ENCODE results near the gene E2F2. TPM values are rescaled to one million over a fixed set of nuclear protein-coding genes. Genes with fewer than 3 reads are reported as not detected.

E2F2 gene
- total RNA-seq, 2 donors from 2014 or later, result 10.7 to 15.5 TPM

DNA sequence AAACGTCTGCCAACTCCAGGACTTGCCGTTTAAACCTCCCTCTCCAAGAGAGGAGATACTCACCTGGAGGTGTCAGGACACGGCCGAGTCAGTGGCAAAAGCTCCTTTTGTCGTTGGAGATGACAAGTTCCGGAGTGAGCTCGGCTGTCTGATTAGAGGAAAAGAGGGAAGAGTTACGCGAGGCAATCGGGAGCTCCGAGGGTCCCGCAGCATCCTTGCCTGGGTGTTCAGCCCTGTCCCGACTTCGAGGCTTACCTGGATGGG lies 27.8 kb upstream of the E2F2 start:
- Mint-ChIP-seq H3K4me1 (ENCODE audit: low read depth in 2 of 2) (peaks cover 49 to 55% of the 10 kb centered on the region in 2 donors), H3K27me3 (peaks cover 44 to 49% of the 10 kb centered on the region in 2 donors)
- no peak for DNase-seq (ENCODE audit: low spot score)

DNA sequence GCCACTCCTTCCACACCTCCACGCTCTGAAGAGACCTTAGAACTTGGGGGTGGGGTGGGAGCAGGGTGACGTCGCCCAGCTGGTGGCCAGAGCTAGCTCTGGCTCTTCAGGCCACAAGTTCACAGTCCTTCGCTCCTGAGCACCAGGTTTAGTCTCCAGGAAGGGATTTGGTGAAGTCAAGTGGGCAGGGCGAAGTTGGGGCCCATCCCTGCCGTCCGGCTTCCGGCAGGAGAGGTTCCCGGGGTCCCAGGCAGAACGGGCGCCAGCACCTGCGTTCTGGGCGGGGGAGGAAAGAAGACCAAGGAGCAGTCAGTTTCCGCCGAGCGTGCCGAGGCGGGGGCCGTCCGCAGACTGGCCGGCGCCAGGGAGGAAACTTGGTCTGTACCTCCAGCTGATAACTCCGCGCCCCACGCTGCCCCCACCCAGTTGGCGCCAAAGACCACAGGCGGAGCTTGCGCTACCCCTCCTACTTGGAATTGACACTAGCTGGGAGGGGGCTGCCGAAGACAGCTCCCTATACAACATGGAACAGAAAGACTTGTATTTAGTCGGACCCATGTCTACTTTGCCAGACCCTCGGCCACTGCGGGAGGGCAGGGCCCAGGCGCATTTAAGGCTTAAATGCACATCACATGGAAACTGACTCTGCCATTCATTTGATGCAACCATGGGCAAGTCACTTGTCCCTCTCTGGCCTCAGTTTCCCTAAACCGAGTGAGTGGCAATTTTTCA lies 27.3 kb upstream of the E2F2 start:
- no peaks in the 10 kb centered on the region for H3K36me3 Mint-ChIP-seq
- no peak for ATAC-seq
- H3K27me3 Mint-ChIP-seq, result peaks cover 40 to 44% of the 10 kb centered on the region in 2 donors
- H3K4me1 Mint-ChIP-seq (ENCODE audit: low read depth in 2 of 2), result peaks cover 48 to 53% of the 10 kb centered on the region in 2 donors
- no peak for DNase-seq (ENCODE audit: low spot score)
- no peaks in the 10 kb centered on the region for H3K9me3 Mint-ChIP-seq
- peak overlapping the region; percentile 44 to 76 for H3K27ac Mint-ChIP-seq
- H3K4me3 Mint-ChIP-seq, result peak overlapping the region; percentile 86

More for the DNA sequence above, 27.8 kb upstream of the E2F2 start:
- Mint-ChIP-seq H3K4me3 (peak overlapping the region; percentile 86), H3K36me3 (no peaks in the 10 kb centered on the region), H3K27ac (peak overlapping the region; percentile 44 to 76), H3K9me3 (no peaks in the 10 kb centered on the region)
- ATAC-seq, result no peak

DNA sequence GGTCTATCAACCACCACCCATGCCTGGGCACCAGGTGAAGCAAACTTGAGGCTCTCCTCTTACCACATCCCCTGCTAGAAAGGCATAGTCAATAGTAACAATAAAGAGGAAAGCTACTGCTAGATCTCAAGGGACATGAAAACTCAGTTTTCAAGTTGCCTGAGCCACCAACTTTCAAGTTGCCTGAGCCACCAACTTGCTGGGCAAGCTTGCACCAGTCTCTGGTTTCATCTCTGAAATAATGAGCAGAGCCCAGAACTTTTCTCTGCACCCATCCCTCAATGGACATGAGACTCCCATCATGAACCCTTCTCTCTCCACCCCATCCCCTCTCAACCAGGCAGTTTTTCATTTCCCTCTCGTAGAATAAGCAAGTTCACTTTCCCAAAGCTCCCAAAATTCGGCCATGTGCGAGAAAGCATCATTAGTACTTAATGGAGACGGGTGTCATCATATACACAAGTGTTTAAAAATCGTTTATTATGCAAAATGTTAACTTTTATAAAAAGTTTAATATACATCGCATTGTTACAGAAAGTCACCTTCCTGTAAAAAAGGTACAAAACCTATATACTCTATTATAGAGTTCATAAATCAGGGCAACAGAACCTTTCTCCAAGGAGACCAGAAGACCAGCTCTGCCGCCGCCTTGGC lies 26.6 kb upstream of the E2F2 start:
- H3K27me3 Mint-ChIP-seq, result peaks cover 36 to 37% of the 10 kb centered on the region in 2 donors
- H3K4me3 Mint-ChIP-seq, result peak overlapping the region; percentile 86
- ATAC-seq (no peak), DNase-seq (ENCODE audit: low spot score) (no peak)
- H3K27ac Mint-ChIP-seq, result no peak overlapping the region
- H3K36me3 Mint-ChIP-seq, result no peaks in the 10 kb centered on the region
- H3K4me1 Mint-ChIP-seq (ENCODE audit: low read depth in 2 of 2), result peaks cover 44 to 46% of the 10 kb centered on the region in 2 donors
- no peaks in the 10 kb centered on the region for H3K9me3 Mint-ChIP-seq

DNA sequence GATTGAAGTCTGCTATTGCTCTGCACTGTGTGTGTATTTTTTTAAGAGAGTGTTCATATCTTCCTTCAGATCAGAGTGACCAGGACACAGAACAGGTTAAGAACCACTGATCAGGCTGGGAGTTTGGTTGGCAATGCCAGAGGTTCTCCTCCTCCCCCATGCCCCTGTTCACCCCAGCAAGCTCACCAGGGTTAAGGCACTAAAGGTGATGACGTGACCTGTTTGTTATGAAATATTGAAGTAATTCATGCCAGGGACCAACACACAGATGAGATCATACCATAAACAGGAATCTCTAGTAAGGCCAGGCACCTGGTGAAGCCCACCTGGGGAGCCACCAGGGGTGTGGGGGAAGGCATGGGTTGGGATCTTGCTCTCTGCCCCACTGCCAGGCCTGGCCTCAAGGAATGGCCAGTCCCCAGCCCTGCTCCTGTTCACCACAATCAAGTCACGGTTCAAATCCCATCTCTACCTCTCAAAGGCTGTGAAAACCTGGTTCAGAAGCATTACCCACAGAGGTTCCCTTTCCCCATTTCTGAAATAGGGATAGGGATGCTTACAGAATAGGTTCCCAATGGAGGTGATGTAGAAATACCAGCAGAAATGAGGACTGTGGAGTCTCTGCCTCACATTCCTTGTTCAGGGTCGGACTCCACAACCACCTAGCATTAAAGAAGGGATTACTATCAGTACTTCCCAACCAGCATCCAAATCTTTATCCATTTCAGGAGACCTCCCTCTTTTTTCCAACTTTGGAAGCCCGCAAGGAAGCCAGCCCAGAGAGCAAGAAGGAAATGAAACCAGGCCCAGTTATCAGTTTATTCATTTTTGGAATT lies 25.8 kb upstream of the E2F2 start:
- no peak for ATAC-seq
- H3K36me3 Mint-ChIP-seq, result no peaks in the 10 kb centered on the region
- H3K27ac Mint-ChIP-seq, result no peak overlapping the region
- no peaks in the 10 kb centered on the region for H3K9me3 Mint-ChIP-seq
- no peak for DNase-seq (ENCODE audit: low spot score)
- H3K4me1 Mint-ChIP-seq (ENCODE audit: low read depth in 2 of 2), result peaks cover 39 to 42% of the 10 kb centered on the region in 2 donors
- peaks cover 30 to 31% of the 10 kb centered on the region in 2 donors for H3K27me3 Mint-ChIP-seq
- peak overlapping the region; percentile 86 for H3K4me3 Mint-ChIP-seq

DNA sequence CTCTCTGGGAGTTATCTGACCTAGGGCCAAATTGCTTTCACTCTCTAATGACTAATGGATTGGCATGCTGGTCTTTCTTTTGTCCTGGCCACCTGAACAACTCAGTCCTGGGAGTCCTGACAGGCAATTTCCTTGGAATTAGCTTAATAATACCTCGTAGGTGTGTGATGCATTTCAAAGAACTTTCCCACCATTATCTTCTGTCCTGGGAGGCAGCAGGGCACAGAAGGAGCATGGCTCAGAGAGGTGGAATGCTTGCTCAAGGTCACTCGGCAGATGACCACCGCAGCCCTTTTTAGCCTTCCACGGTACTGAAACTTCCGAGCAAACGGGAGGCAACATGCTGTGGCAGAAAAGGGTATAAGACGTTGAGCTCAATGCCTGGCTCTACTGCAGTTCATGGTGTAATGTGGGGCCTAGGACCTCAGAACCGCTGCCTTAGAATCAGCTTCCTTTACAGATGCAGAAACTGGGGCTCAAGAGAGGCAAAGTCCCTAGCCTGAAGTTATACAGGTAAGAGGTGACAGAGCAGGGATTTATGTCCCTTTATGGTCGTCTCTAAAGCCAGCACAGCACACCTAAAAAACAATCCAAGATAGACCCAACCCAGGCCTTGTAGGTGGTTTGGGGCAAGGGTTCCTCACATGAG lies 25.1 kb upstream of the E2F2 start:
- peak overlapping the region in 1 of 2 donors; percentile 58 for H3K27ac Mint-ChIP-seq
- no peaks in the 10 kb centered on the region for H3K9me3 Mint-ChIP-seq
- peak overlapping the region; percentile 65 for H3K4me3 Mint-ChIP-seq
- peaks cover 23 to 26% of the 10 kb centered on the region in 2 donors for H3K27me3 Mint-ChIP-seq
- H3K36me3 Mint-ChIP-seq, result no peaks in the 10 kb centered on the region
- peaks cover 39 to 42% of the 10 kb centered on the region in 2 donors for H3K4me1 Mint-ChIP-seq (ENCODE audit: low read depth in 2 of 2)
- no peak for DNase-seq (ENCODE audit: low spot score)
- ATAC-seq, result no peak

DNA sequence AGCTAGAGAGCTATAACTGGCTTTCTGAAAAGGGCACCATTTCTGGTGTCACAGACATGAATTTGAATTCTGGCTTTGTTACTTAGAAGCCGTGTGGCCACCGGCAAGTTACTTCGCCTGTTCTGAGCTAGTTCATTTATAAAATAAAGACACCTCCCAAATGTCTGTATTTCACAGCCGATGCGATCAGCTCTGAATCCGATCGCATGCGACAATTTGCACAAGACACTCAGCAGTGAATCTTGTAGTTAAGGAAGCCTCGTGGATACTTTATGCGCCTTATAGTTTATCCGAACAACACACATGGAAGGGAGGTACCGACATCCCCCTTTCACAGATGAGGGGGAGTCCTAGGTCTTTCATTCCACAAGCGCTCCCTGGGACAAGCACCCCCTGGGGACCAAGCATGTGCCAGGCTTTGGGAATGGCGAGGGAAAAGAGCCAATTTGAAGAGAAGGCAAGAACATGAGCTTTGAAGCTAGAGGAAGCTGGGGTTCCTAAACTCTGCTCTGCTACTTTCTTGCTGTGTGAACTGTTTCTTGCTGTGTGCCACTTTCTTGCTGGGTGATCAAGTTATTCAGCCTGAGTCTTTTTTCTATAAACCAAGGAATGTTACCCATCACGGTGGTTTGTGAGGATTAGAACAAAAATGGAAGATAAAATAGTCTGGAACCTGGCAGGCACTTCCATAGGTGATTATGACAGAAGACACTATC lies 24.4 kb upstream of the E2F2 start:
- Mint-ChIP-seq H3K36me3 (no peaks in the 10 kb centered on the region), H3K27me3 (peaks cover 16 to 20% of the 10 kb centered on the region in 2 donors), H3K4me3 (peak overlapping the region; percentile 65), H3K27ac (peak overlapping the region in 1 of 2 donors; percentile 58), H3K4me1 (ENCODE audit: low read depth in 2 of 2) (peaks cover 36 to 37% of the 10 kb centered on the region in 2 donors), H3K9me3 (no peaks in the 10 kb centered on the region)
- no peak for DNase-seq (ENCODE audit: low spot score)
- ATAC-seq, result no peak

DNA sequence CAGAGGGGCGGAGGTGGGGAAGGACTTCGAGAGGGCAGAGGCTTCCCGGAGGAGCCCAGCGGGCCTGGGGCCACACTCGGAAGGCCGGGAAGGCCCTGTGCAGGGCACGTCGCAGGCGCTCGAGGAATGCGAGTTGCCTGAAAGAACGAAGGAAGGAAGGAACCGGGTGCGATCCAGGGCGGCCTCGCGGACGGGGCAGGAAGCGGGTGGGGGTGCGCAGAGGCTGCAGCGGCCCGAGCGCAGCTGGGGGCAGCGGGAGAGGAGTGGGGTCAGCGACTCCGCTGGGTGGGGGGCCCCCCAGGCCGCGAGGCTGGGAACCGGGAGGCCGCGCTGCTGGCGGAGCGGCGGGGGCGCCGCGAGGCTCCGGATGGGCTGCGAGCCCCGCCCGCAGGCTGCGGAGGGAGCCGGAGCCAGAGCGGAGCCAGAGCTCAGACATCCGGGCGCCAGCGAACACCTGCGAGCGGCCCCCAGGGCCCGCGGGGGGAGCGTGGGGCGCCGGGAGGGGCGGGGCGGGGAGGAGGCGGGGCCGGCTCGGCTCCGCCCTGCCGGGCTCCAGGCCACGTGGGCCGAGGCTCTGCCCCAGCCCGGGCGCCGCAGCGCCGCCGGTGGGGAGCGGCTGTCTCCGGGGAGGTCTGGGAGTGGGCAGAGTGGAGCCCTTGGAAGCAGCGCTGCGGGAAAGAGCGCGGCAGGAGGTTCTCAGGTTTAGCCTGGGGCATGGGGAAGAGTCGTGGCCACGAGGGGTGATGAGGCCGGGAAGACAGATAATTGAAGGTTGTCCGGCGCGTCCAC lies 23.6 kb upstream of the E2F2 start:
- Mint-ChIP-seq H3K9me3 (no peaks in the 10 kb centered on the region), H3K36me3 (no peaks in the 10 kb centered on the region), H3K4me1 (ENCODE audit: low read depth in 2 of 2) (peaks cover 30% of the 10 kb centered on the region in 2 donors), H3K27ac (peak overlapping the region in 1 of 2 donors; percentile 58), H3K27me3 (peaks cover 9 to 15% of the 10 kb centered on the region in 2 donors), H3K4me3 (peak overlapping the region; percentile 86)
- ATAC-seq (peak; percentile 87 to 90), DNase-seq (ENCODE audit: low spot score) (peak; percentile 76)

DNA sequence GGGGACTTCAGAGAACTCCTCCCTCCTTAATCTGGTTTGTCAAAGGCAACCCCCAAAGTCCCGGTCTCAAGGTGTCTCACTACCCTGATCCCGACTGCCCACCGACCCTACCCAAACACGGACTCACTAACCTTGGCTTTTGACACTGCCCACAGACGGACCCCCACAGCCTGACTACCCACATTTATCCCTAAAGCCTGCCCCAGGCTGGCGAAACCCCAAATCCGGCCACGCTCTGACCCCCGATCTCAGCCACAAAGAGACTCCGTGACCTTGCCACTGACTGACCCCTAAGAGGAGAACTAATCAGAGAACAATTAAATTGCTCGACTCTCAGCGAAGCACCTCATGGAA lies 23.1 kb upstream of the E2F2 start:
- peak overlapping the region; percentile 35 to 78 for H3K27ac Mint-ChIP-seq
- ATAC-seq (no peak), DNase-seq (ENCODE audit: low spot score) (no peak)
- H3K9me3 Mint-ChIP-seq, result no peaks in the 10 kb centered on the region
- no peaks in the 10 kb centered on the region for H3K36me3 Mint-ChIP-seq
- peaks cover 27 to 28% of the 10 kb centered on the region in 2 donors for H3K4me1 Mint-ChIP-seq (ENCODE audit: low read depth in 2 of 2)
- peaks cover 6 to 15% of the 10 kb centered on the region in 2 donors for H3K27me3 Mint-ChIP-seq
- peak overlapping the region; percentile 86 for H3K4me3 Mint-ChIP-seq

DNA sequence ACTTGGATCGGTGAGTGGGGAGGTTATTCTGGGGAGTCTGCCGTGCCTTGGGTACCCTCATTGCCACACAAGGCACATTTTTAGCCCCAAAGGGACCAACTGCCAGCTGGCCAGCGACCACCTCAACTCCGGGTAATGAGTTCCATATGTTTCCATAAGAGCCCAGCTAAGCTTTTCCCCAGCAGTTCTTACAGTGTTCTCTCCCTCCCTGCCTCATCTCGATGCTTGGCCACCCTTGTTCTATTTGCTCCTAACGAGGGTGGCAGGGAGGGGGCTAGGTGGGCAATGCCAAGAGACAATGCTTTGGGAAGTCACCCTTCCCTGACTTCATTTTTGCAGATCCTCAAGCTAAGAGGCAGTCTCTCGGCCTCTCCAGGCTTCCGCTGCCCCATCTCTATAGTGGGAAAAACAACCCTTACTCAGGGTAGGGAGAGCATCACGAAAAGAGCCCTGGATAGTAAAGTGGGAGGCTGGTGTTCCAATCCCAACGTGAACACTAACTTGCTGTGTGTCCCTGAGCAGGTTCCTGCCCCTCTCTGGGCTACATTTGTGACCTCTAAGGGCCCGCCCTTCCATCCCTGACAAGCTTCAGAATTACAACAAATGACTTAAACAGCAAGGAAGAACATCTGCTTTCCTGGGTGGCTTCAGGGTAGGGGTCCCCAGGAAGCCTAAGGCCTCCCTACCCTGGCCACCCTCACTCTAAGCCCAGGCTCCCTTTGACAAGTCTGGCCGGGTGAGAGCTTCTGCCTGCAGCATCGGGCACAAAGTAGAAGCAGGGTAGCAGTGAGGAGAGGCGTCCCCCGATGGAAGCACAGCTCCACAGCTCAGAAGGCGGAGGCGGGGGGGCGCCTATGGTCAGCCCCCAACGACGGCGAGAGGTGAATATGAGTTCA lies 22.4 kb upstream of the E2F2 start:
- no peaks in the 10 kb centered on the region for H3K9me3 Mint-ChIP-seq
- peaks cover 23 to 25% of the 10 kb centered on the region in 2 donors for H3K4me1 Mint-ChIP-seq (ENCODE audit: low read depth in 2 of 2)
- peaks cover 6 to 15% of the 10 kb centered on the region in 2 donors for H3K27me3 Mint-ChIP-seq
- ATAC-seq, result no peak
- H3K4me3 Mint-ChIP-seq, result peak overlapping the region; percentile 86
- H3K36me3 Mint-ChIP-seq, result no peaks in the 10 kb centered on the region
- H3K27ac Mint-ChIP-seq, result peak overlapping the region; percentile 35 to 78
- DNase-seq (ENCODE audit: low spot score), result no peak

DNA sequence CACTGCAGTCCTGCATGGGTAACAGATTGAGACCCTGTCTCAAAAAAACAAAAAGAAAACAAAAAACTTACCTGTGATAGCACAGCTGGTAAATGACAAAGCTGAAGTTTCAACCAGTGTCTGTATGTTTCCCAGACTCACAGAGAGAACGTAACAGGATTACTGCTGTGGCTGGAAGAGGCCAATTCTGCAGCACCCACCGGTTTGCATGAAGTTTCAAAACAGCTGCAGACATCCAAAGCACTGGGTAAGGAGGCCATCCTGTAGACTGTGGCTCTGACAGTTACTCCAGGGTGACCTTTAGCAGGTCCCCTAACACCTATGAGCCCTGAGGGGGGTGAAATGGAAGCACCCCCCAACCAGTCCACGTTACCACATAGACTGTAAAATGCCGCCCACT lies 20.8 kb upstream of the E2F2 start:
- ATAC-seq (no peak), DNase-seq (ENCODE audit: low spot score) (no peak)
- no peak overlapping the region for H3K4me3 Mint-ChIP-seq
- no peaks in the 10 kb centered on the region for H3K36me3 Mint-ChIP-seq
- H3K4me1 Mint-ChIP-seq (ENCODE audit: low read depth in 2 of 2), result peaks cover 18 to 21% of the 10 kb centered on the region in 2 donors
- no peak overlapping the region for H3K27ac Mint-ChIP-seq
- no peaks in the 10 kb centered on the region for H3K9me3 Mint-ChIP-seq
- peaks cover 0 to 12% of the 10 kb centered on the region in 2 donors for H3K27me3 Mint-ChIP-seq

DNA sequence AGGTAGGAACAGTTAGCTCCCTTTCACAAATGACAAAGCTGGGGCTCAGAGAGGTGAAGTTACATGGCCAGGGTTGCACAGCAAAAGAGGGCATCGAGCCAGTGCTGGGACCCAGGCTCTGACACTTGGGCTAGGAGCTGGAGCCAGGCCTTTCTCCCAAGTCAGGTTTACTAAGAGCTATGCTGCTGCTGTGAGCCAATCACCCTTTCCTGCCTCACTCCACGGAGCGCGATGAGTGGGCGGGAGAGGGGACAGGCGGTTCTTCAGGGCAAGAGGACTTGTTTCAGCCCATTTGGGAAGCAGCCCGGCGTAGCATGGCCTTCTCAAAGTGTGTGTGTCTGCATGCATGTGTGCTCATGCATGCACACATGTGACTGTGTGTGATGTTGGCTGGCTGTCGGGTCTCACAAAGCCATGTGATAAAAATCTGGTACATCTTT lies 17.7 kb upstream of the E2F2 start:
- no peak for ATAC-seq
- Mint-ChIP-seq H3K9me3 (no peaks in the 10 kb centered on the region), H3K27me3 (peaks cover 0 to under 1% of the 10 kb centered on the region in 2 donors), H3K4me3 (no peak overlapping the region), H3K36me3 (no peaks in the 10 kb centered on the region), H3K4me1 (ENCODE audit: low read depth in 2 of 2) (peaks cover 3 to 6% of the 10 kb centered on the region in 2 donors), H3K27ac (no peak overlapping the region)
- DNase-seq (ENCODE audit: low spot score), result no peak

Data from natural killer cell treated with Interleukin-12 subunit alpha and Interleukin-12 subunit beta and Interleukin-15 and Interleukin-18, amount 100 ng/mL, for 72 hours (primary cell).